GM12873 (cell line): ENCODE data around the gene TTBK2.

Experiments used
- CTCF ChIP-seq: IDR thresholded peaks from 2 replicates; pipeline ENCODE4 v1.5.1; 2012; ENCODE audit warnings: low read depth, mild to moderate bottlenecking, moderate library complexity, low read length, control low read depth; ENCODE audit not compliant: insufficient read depth; ENCODE audit errors: missing control alignments

Gene TTBK2

GRCh38 chr15:42735382-42736165 is 185.0 kb downstream of the TTBK2 start:
- no peak for TF ChIP-seq CTCF

GRCh38 chr15:42734076-42734672 is 186.4 kb downstream of the TTBK2 start:
- no peak for TF ChIP-seq CTCF

- no peak for TF ChIP-seq CTCF
Observed at GRCh38 chr15:42733027-42733426, 187.6 kb downstream of the TTBK2 start.

GRCh38 chr15:42732095-42732827 is 188.3 kb downstream of the TTBK2 start:
- no peak for TF ChIP-seq CTCF

GRCh38 chr15:42731461-42731860 is 189.1 kb downstream of the TTBK2 start:
- TF ChIP-seq CTCF: no peak

- TF ChIP-seq CTCF: no peak
Observed at GRCh38 chr15:42730536-42730935, 190.0 kb downstream of the TTBK2 start.

- no peak for TF ChIP-seq CTCF
Observed at GRCh38 chr15:42730135-42730534, 190.4 kb downstream of the TTBK2 start.
